GM19397 (cell line): ENCODE results near the gene TNFAIP8L2.

Experiments
- ATAC-seq: cut with Tn5 transposase; IDR thresholded peaks from one replicate; pipeline ENCODE4 v1.9.1; 2021; ENCODE audit warnings: mild to moderate bottlenecking, moderate library complexity; ENCODE audit not compliant: unreplicated experiment

TNFAIP8L2 gene

GRCh38 chr1:151145304-151146071, 11.0 kb upstream of the TNFAIP8L2 start:
- no peak for ATAC-seq

DNA sequence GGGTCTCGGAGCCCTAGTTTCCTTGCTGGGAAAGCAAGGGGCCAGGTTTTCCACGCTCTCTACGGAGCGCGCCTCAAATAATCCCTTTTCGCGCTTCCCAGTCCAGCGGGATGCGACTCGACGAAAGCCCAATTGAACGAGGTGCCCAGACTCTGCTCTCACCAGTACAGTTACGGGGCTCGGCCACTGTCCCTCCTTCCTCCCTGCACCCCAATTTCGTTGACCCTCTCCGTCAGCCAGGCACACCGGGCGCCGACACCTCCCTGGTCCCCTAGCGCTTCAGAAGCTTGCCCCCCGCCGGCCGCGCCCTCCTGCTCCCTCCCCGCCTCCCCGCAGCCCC, 10.4 kb upstream of the TNFAIP8L2 start:
- peak; percentile 8 for ATAC-seq

DNA sequence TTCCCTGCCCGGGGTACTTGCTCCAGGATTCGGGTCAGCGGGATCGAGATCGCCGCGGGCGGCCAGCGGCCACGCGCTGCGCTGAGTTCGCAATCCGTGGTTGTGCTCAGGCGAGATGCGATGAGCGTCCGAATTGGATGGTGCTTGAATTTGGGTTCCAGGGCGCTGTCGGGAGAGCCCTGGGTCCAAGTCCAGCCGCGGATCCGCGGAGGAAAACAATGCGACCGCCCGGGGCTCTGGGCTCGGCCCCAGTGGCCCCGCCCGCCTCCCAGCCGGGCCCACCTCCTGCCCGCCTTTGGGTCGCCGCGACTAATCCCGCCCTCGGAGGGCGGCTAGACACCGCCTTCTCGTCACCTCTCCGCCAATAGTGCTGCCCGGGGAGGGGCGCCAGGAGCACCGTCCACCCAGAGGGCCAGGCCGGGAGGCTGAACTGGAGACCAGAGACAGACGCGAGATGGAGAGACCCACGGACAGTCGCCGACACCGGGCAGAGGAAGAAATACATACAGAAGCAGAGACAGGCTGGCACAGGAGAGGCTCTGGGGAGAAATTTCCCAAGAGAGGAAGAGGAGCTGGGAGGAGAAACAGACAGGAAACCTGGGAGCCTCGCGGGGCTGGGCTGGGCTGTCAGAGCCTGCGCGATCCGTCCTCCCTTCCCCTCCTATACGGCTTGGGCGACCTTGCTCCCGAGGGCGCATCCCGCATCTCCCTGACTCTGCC, 9.9 kb upstream of the TNFAIP8L2 start, which contains the start of gene SEMA6C:
SEMA6C (minus strand) TSS at position 220 of the 720 bp plus-strand sequence. CDS start 4,010 bp downstream, outside the sequence.
- ATAC-seq: peak; percentile 97

DNA sequence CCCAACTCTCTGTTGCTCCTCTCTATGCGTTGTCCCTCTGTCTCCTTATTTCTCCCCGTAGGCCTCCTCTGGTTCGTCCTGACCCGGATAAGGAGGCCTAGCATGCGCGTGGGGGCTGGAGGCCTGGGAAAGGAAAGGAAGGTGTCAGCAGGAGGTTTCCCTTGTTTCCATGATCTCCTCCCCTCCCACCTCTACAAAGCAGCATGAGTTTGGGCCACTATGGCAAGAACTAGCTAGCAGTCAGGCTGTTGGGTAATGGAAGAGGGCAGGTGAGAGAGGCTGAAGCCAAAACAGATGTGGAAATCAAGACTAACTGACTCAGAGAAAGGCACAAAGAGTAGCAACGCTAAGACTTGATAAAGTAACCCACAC, 9.3 kb upstream of the TNFAIP8L2 start:
- ATAC-seq: no peak

DNA sequence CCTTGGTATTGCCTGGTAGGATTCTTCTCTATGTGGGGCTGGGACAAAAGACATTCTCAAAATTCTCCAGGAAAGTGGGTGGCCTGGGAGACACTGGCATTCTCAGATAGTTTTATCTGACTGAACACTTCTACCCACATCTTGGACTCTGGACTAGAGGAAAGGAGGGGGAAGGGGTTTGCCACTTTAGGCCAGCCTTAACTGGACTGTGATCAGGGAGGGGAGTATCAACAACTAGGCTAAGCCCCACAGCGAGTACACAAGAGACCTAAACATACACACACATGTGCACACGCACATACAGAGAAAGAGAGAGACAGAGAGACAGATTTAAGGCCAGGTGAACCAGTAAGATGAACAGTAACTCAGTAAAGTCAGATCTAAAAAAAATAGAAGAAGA, 8.8 kb upstream of the TNFAIP8L2 start:
- no peak for ATAC-seq

DNA sequence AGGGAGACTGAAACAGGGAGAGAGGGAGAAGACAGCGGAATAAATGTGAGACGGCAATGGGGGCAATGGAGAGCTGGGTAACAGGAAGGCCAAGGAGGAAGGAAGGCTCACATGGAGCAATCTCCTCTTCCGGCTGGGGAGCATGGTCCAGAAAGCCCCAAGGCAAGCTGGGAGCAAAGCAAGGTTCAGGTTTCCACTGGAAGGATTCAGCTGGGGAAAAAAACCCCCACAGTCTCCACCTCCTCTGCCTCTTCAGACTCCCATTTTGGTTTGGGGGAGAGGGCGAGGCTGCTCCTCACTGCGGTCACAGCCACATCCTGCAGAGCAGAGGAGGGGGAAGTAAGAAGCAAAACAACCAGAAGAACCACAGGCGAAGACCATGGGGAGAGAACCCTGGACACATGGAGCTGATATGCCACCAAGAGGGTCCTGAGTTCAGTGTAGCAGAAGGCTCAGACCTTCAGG, 650 bp downstream of the TNFAIP8L2 start:
- no peak for ATAC-seq

GRCh38 chr1:151158326-151158725, 1.9 kb downstream of the TNFAIP8L2 start:
- ATAC-seq: no peak

GRCh38 chr1:151158751-151159251, 2.4 kb downstream of the TNFAIP8L2 start:
- no peak for ATAC-seq

- ATAC-seq: no peak
Measured at GRCh38 chr1:151159373-151159772, 2.9 kb downstream of the TNFAIP8L2 start.

- ATAC-seq: no peak
Measured at GRCh38 chr1:151164732-151165280, 8.4 kb downstream of the TNFAIP8L2 start.

DNA sequence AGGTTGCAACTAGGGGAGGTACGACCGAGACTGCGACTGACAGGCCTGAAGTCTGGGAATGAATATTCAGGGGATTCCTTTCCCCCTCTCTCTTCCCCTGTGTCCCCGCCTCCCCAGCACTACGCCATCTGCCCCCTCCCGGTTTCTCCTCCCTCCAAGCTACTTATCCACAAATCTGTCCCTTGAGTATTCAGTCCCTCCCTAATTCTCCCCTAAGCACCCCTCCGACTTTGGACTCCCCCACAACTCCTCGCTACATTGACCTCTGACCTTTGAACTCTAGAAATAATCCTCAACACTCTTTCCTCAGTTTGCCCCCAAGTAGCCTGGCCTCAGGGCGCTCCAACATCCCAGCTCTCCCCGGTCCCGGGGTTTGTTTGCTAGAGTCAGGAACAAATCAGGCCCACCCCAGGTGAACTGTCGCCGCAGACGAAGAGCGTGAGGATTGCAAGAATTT, 8.9 kb downstream of the TNFAIP8L2 start:
- peak; percentile 5 for ATAC-seq

DNA sequence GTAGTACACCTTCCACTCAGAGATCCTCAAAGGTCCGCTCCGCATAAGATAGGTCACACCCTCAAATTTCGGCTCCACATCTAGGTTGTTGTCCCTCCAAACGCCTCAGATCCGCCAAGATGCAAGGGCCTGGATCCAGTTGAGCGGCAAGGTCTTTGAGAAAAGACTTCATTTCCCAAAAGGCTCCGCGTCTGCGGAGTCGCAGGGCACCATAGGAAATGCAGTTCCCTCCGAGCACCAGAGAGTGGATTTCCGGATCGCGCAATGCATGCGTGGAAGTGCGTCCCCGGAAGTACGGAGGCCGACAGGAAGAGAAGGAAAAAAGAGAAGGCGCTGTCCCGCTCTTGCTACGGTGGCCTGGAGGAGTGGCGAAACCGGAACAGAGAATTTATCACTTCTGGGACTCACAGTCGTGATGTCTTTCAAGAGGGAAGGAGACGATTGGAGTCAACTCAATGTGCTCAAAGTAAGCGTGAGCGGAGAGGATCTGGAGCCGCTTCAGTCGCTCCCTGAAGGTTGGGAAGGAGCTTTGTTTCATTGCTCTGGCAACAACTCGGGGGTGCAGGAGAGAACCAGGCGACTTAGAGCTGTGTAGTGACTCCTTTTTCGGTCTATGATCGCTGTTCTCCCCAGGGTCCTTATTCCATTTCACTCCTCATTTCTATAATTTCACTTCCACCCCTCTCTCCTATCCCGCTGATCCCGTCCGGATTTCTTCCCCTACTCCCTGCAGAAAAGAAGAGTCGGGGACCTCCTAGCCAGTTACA, 9.5 kb downstream of the TNFAIP8L2 start, which contains the start of the genes LYSMD1 and SCNM1:
LYSMD1 (minus strand) TSS at position 165 of the 767 bp plus-strand sequence. CDS start 644 bp downstream, outside the sequence.
SCNM1 (plus strand) TSS at position 407 of the 767 bp plus-strand sequence; CDS start at position 416, 9 bp downstream.
- peak; percentile 87 for ATAC-seq

GRCh38 chr1:151166505-151166956, 10.1 kb downstream of the TNFAIP8L2 start:
- ATAC-seq: no peak

- ATAC-seq: no peak
Measured at GRCh38 chr1:151167116-151167515, 10.7 kb downstream of the TNFAIP8L2 start.

DNA sequence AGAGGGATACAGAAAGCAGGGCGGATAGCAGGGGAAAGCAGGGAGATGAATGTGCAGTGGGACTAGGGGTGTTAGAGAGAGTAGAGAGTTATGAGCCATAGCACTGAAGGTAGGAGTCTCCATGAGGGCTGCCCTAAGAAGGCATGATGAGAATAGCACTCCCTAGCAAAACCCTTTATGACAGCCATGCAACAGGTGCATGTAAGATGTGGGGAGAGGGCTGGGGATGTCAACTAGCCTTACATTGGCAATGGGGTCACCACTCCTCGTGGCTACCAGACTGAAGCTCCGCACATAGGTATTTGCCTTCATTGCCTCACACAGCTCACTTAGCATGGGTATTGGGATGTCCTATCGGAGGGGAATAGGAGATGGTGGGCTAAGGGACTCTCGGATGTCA, 14.7 kb downstream of the TNFAIP8L2 start:
- no peak for ATAC-seq

DNA sequence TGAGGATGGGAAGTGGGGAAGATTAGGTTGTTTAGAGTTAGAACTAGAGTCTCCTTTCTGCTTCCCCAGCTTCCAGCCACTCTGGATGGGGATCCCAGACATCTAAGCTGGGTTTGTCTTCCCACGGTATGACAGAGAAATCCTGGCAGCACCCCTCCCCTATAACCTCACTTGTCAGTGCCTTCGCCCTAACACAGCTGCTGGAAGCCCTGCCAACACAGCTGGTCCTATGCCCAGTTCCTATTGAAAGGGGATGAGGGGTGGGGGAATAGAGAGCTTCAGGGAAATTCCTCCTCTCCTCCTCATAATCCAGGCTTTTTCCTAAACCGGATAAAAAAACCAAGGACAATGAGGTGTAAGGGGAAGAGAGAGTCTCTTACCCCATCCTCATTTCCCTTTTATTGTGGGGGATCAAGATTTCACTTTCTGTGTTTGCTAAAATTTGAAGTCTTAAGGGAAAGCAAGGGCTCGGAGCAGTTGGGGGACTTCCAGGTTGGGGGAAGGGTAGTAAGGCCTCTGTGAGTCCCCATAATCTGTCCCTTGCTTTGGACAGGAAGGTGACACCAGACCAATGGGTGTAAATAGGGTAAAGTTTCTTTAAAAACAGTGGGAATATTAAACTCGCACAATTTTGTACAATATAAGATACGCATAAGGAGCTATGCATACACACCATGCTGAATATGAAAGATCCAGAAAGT, 18.7 kb downstream of the TNFAIP8L2 start:
- no peak for ATAC-seq

DNA sequence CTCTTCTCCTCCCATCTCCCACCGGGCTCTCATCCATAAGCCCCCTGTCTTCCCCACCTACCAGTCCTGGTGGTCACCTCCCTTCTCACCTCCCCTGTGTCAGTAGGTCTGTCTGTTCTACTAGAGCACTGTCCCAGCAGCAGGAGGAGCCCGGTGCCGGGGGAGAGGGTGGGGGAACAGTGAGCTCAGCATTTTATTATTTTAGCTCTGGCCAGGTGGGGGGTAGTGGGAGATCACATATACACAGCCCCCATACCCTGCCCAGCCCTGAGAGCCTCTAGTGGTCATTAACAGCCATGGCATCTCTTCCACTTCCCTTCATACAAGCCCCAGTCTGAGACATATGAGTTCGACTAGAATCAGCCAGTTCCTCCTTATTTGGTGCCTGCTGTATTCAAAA, 19.4 kb downstream of the TNFAIP8L2 start, which contains the start of gene TMOD4:
TMOD4 (minus strand) TSS at position 119 of the 400 bp plus-strand sequence. CDS start 1,106 bp downstream, outside the sequence.
- no peak for ATAC-seq

DNA sequence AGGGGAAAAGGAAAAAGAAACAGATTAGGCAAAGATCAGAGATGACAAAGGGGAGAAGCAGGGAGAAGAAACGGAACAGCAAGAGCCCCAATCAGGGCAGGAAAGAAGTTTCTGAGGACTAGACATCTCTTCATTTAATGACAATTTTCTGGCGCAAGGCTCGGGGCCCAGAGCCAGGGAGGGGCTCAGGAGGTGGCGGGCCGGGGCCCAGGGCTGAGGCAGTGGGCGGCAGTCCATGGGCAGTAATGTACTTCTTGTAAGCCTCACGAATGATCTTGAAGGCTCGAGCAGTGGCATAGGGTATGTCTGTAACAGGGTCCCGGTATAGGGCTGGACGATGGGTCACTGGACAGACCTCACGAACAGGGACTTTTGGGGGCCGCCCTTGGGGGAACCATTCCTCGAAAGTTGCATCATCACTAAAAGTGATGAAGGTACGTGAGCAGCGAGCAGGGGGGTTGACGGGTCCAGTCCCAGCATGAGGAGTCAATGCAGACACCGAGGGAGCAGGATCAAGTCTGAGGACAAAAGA, 20.1 kb downstream of the TNFAIP8L2 start:
- ATAC-seq: no peak

- ATAC-seq: no peak
Measured at GRCh38 chr1:151184211-151184610, 27.8 kb downstream of the TNFAIP8L2 start.
